GM21360 (cell line): ENCODE data around the gene COL15A1.

ENCODE experiments used
- ATAC-seq: cut with Tn5 transposase; IDR thresholded peaks from one replicate; pipeline ENCODE4 v1.9.1; 2021; ENCODE audit warnings: mild to moderate bottlenecking, moderate library complexity; ENCODE audit not compliant: unreplicated experiment

The COL15A1 gene

GRCh38 chr9:98971168-98971914 lies 27.6 kb downstream of the COL15A1 start:
- ATAC-seq = no peak

GRCh38 chr9:98971915-98972223 lies 28.2 kb downstream of the COL15A1 start:
- no peak for ATAC-seq

- ATAC-seq = no peak
Measured at GRCh38 chr9:98972716-98973115, 29.0 kb downstream of the COL15A1 start.

- no peak for ATAC-seq
Measured at GRCh38 chr9:98973171-98973570, 29.5 kb downstream of the COL15A1 start.

- no peak for ATAC-seq
Measured at GRCh38 chr9:98973576-98973975, 29.9 kb downstream of the COL15A1 start.

- no peak for ATAC-seq
Measured at GRCh38 chr9:98974106-98974505, 30.4 kb downstream of the COL15A1 start.

- no peak for ATAC-seq
Measured at GRCh38 chr9:98974554-98974953, 30.8 kb downstream of the COL15A1 start.

- ATAC-seq = peak; percentile 92
Measured at GRCh38 chr9:98974994-98975712, 31.4 kb downstream of the COL15A1 start.

- no peak for ATAC-seq
Measured at GRCh38 chr9:98975838-98976237, 32.1 kb downstream of the COL15A1 start.

GRCh38 chr9:98977246-98977714 lies 33.6 kb downstream of the COL15A1 start:
- ATAC-seq = no peak

GRCh38 chr9:98977813-98978212 lies 34.1 kb downstream of the COL15A1 start:
- ATAC-seq = no peak

- no peak for ATAC-seq
Measured at GRCh38 chr9:98978231-98978681, 34.5 kb downstream of the COL15A1 start.

GRCh38 chr9:98980291-98980690 lies 36.6 kb downstream of the COL15A1 start:
- ATAC-seq = no peak

- no peak for ATAC-seq
Measured at GRCh38 chr9:98983295-98984268, 39.9 kb downstream of the COL15A1 start.

- no peak for ATAC-seq
Measured at GRCh38 chr9:98985596-98985995, 41.9 kb downstream of the COL15A1 start.

- ATAC-seq = no peak
Measured at GRCh38 chr9:98986866-98987651, 43.4 kb downstream of the COL15A1 start.

GRCh38 chr9:98989036-98990000 lies 45.6 kb downstream of the COL15A1 start:
- ATAC-seq = no peak

GRCh38 chr9:98990181-98990870 lies 46.6 kb downstream of the COL15A1 start:
- ATAC-seq = no peak
